DMS114 treated with DMSO at 0.1 percent for 48 hours (cell line): ENCODE data around the gene MTCL3.
"Not testable (repeated sequence)": the region's sequence is repeated elsewhere in the genome, so short reads cannot be mapped to it uniquely, and the experiment has no call there.

ENCODE experiments used
- DNase-seq: peaks from one replicate; lab custom pipeline; 2025; ENCODE audit not compliant: unreplicated experiment; lab: John Stamatoyannopoulos, UW

The MTCL3 gene

GRCh38 chr6:127436578-127437110 is 82.5 kb downstream of the MTCL3 start:
- DNase-seq = no peak

GRCh38 chr6:127435626-127436220 is 83.4 kb downstream of the MTCL3 start:
- no peak for DNase-seq

DNA sequence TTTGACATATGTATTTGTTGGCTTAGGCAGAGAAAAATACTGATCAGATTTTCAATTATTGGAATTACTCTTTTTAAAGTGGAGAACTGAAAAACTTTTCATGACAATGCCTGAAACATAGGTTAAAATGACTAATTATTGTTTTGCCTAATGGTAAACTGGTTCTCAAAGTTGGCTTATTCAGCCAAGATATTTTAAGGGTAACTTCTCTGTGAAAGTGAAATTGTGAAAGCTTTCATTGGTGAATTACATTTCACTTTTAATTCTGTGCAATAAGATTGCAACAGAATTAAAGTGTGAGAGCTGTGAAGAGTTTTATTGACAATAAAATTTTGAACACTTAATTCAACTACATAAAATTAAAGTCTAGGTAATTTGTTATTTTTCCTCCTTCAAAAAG is 84.5 kb downstream of the MTCL3 start:
- no peak for DNase-seq

GRCh38 chr6:127428562-127428961 is 90.6 kb downstream of the MTCL3 start:
- not testable (repeated sequence) for DNase-seq

DNA sequence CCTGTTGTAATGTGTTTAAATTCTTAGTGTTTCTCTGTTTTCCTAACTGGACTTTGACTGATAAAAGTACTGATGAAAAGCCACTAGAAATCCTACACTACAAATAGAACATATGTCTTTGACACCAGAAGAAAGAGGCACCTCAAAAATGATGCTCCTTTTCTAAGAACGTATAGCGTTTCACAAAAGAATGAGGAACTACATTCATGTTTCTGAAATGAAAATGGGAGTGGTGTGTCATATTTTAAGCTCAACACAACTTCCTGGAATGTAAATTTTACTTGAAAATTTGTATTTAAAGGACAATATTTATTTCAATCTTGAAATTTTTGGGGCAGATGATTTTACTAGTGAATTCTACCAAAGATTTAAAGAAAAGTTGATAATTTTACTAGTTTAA is 95.2 kb downstream of the MTCL3 start:
- DNase-seq = no peak
